ES-I3 (cell line): Measurements from ENCODE around the gene WWOX.

Experiments used
- H3K36me3 ChIP-seq: 2 replicates; pipeline ENCODE4 v1.6.1; 2013; ENCODE audit warnings: mild to moderate bottlenecking, low read length, control low read depth, moderate library complexity; ENCODE audit not compliant: insufficient read depth
- H3K4me1 ChIP-seq: 2 replicates; pipeline ENCODE4 v1.6.1; 2013; ENCODE audit warnings: mild to moderate bottlenecking, control low read depth, low read length; ENCODE audit not compliant: insufficient read depth
- H3K9ac ChIP-seq: 2 replicates; pipeline ENCODE4 v1.6.1; 2013; ENCODE audit warnings: low read depth, mild to moderate bottlenecking, low read length, moderate library complexity
- H3K9me3 ChIP-seq: 2 replicates; pipeline ENCODE4 v1.6.1; 2013; ENCODE audit warnings: mild to moderate bottlenecking, low read length, moderate library complexity; ENCODE audit not compliant: control insufficient read depth, insufficient read depth

Gene WWOX

GRCh38 chr16:78365366-78365765 lies 265.9 kb downstream of the WWOX start:
- H3K36me3 ChIP-seq: no peaks in the 10 kb centered on the region
- H3K9ac ChIP-seq: no peak overlapping the region
- no peaks in the 10 kb centered on the region for H3K4me1 ChIP-seq
- no peaks in the 10 kb centered on the region for H3K9me3 ChIP-seq

DNA sequence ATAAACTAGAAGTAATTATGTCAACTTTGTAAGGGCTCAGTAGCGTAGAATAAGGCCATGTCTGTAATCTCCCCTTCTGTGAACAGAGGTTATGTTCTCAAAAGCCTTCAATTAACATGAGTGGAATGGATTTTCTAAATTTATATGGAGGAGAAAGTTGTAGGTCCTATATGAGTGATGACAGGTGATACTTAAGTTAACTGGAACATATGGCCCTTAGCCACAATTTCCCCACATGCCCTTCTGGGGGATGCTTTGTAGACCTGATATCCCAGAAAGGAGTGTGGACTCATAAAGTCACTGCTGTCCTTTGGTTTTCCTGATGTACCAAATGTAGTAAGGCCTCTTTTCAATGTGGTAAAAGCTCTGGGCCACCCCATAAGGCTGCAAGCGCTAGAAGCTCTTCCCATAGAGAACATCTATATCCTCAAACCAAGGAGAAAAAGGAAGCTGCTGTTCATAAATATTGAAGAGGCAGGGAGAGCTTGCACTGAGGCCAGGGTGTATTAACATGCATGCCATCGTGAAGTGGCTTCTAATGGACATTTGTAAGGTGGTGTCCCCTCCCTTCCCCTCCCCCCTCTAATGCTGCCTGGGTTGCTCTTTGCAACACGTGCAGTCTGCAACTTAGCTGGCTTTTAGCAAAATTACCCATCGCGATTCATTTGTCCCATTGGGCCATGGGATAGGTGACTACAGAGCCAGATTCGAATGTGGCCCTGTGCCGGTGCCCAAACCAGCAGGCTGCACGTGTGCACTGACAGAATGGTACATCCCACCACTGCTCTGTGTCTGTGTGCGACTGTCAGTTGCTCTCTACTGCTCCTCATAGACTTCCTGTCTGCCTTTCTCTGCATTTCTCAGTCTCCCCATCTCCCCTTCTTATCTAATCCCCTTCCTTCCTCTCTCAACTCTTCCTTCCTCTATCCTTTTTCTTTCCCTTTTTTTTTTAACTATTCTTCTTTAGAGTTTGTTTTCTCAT lies 269.0 kb downstream of the WWOX start:
- Histone ChIP-seq H3K4me1 (peaks cover 9% of the 10 kb centered on the region), H3K36me3 (no peaks in the 10 kb centered on the region), H3K9ac (no peak overlapping the region), H3K9me3 (no peaks in the 10 kb centered on the region)

DNA sequence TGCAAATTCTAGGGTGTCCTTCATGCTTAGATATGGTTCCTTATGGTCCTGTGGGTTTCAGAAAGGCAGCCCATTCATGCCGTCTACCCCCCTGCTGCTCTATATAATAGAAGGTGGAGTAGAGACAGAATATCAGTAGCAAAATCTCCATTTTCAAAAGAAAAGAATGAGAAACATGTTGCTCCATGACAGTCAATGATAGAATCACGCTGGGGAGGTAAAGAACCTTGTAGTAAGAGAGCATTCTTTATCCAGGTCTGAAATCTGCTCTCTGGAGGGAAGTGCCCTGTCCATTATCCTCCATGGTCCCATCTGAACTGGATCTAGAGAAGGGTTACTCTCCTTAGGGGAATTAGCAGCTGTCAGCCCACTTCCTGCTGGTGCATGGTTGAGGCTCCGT lies 272.8 kb downstream of the WWOX start:
- H3K36me3 ChIP-seq: no peaks in the 10 kb centered on the region
- no peaks in the 10 kb centered on the region for H3K9me3 ChIP-seq
- H3K4me1 ChIP-seq: peaks cover 9% of the 10 kb centered on the region
- no peak overlapping the region for H3K9ac ChIP-seq

DNA sequence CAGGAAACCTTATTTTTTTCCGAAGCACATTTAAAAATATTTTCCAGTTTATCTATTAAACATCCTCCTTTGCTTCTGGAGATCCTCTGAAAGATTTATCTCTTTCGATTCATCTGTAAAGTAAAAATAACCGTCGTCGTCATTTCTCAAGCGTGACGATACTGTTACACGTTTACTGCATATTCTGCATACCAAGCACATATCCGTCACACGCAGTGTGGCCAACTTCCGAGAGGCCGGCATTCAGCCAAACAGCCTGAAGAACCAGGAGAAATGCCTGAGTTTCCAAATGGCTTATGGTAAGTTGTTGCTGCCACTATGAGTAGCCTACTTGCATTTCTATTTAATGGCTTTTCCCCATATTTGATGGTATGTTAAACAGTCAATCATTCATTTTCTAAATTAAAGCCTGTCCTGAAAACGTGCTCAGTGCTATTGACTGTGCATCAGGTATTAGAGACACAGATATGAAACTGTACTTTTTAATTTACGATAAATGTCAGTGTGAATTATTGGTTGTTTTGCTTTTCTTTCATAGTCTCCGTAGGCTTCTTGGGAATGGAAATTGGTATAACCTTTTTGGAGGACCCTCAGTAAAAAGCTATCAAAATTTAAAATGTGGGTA lies 275.7 kb downstream of the WWOX start:
- Histone ChIP-seq H3K36me3 (no peaks in the 10 kb centered on the region), H3K4me1 (peaks cover 9% of the 10 kb centered on the region), H3K9me3 (no peaks in the 10 kb centered on the region), H3K9ac (no peak overlapping the region)

GRCh38 chr16:78376452-78376851 lies 277.0 kb downstream of the WWOX start:
- peaks cover 9% of the 10 kb centered on the region for H3K4me1 ChIP-seq
- no peaks in the 10 kb centered on the region for H3K36me3 ChIP-seq
- H3K9ac ChIP-seq: no peak overlapping the region
- no peaks in the 10 kb centered on the region for H3K9me3 ChIP-seq

GRCh38 chr16:78377312-78377711 lies 277.9 kb downstream of the WWOX start:
- Histone ChIP-seq H3K36me3 (no peaks in the 10 kb centered on the region), H3K9ac (no peak overlapping the region), H3K9me3 (no peaks in the 10 kb centered on the region), H3K4me1 (peaks cover 4% of the 10 kb centered on the region; the same call in 1 of the 2 replicates)

GRCh38 chr16:78381060-78381459 lies 281.6 kb downstream of the WWOX start:
- H3K4me1 ChIP-seq: no peaks in the 10 kb centered on the region
- H3K36me3 ChIP-seq: no peaks in the 10 kb centered on the region
- H3K9me3 ChIP-seq: no peaks in the 10 kb centered on the region
- H3K9ac ChIP-seq: no peak overlapping the region

GRCh38 chr16:78383118-78383517 lies 283.7 kb downstream of the WWOX start:
- H3K9me3 ChIP-seq: no peaks in the 10 kb centered on the region
- H3K36me3 ChIP-seq: no peaks in the 10 kb centered on the region
- H3K4me1 ChIP-seq: no peaks in the 10 kb centered on the region
- H3K9ac ChIP-seq: no peak overlapping the region

DNA sequence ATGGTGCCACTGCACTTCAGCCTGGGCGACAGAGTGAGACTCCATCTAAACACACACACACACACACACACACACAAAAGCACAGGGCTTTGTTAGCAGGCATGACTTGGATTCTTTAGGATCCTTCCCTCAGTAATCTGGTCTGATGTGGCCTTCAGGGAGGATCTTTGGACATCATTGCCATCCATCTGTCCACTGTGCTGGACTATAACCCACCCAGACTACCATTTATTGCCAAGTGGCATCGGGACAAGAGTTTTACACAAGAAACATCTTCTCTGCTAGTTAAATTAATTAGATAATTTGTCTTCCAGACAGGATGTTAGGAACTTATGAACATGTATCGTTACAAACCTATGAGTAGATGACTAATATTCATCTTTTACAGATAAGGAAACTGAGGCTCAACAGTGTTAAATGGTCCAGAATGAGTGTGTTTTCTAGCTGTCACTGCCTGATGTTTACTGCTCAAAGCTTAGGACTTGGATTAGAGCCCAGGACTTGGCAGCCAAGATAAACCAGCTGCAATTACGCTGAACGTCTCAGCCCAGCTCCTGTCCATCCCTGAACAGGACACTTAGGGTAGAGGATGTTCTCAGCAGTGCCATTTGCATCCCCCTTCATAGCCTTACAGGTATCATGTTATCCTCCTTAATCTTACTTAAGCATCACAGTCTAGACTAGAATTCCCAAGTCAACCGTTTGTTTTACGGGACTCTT lies 285.8 kb downstream of the WWOX start:
- Histone ChIP-seq H3K9me3 (no peaks in the 10 kb centered on the region), H3K4me1 (no peaks in the 10 kb centered on the region), H3K36me3 (no peaks in the 10 kb centered on the region), H3K9ac (no peak overlapping the region)

DNA sequence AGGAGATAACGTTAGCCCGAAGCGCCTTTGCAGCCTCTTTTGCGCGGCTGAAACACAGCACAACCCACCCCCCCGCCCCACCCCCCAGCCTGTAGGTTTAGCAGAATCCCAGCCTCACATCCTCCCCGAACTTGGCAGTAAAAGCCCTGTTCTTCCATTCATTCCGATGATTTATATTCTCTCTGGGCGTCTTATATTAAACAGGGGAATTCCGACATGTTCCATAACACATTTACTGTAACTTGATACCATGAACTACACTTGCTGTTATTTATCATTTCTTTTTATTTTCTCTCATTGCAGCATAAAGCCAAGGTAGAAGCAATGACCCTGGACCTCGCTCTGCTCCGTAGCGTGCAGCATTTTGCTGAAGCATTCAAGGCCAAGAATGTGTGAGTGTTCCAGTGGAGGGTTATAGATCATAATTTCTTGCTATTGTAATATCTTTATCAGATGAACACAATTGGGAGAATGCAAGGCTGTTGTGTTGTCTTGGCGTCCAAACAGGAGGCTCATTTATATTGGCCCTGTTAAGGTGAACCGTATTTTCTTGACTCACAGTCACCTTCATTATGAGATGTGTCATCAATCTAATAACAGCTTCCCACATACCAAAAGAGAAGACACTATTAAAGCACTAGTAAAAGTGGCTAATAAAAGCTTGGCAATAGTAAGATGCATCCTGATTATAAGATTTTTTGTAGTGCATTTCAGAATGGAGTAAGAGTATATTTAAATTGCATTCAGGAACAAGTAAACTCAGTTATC lies 287.3 kb downstream of the WWOX start:
- H3K36me3 ChIP-seq: no peaks in the 10 kb centered on the region
- H3K9me3 ChIP-seq: no peaks in the 10 kb centered on the region
- H3K9ac ChIP-seq: no peak overlapping the region
- H3K4me1 ChIP-seq: no peaks in the 10 kb centered on the region

GRCh38 chr16:78389009-78389498 lies 289.6 kb downstream of the WWOX start:
- no peak overlapping the region for H3K9ac ChIP-seq

DNA sequence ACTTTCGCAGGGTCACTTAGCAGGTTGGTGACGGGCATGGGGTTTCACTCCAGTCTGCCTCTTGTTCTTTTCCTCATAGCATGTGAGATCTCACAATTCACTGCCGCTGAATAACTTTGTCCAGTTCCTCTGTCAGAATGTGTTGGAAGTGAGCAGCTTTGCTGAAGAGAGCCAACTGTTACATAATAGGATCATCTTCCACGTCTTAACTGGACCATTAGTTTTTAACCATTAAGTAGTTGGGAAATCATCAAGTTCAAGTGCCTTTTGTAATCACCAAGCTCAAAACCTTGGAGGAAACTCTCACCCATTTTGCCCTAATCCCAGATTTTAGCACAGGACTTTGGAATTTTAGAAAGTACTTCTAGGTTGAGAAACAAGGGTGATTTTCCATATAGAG lies 290.6 kb downstream of the WWOX start:
- Histone ChIP-seq H3K9me3 (peaks cover 14% of the 10 kb centered on the region), H3K9ac (no peak overlapping the region), H3K36me3 (no peaks in the 10 kb centered on the region), H3K4me1 (no peaks in the 10 kb centered on the region)

More at GRCh38 chr16:78389009-78389498, 289.6 kb downstream of the WWOX start:
- Histone ChIP-seq H3K9me3 (peaks cover 14% of the 10 kb centered on the region), H3K36me3 (no peaks in the 10 kb centered on the region), H3K4me1 (no peaks in the 10 kb centered on the region)

DNA sequence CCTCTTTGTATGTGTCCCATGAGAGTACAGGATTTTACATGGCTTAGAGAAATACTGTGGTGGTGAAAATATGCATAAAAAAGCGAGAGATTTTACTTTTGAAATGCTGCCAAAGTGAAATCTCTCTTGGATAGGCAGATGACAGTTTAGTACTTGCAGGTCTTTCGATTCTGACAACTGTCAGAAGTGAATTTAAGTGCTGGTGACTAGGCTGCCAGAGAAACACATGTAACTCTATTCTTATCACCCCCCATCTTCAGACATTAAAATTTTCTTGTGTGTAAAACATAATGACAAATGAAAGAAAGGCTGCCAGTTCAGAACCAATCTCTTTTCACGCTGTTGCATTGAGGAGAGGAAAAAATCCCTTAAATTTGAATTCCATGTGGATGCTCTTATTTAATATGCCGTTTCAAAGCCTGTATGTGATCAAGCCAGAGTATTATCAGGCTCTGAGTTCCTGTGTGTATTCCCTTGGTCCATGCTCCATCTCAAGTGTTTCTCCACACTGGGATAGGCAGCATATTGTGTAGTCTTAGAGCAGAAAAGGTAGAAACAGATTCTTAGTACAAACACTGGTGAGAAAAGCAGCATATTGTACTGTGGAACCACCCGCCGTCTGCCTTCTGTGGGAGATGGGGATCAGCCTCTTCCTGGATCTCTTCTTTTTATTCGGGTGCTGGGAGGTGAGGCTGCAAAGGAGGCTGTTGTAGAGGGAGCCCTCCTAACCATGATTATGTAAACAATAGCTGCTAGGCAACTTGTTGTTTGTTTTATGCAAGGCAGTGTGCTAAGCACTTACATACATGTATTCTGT lies 291.3 kb downstream of the WWOX start:
- no peaks in the 10 kb centered on the region for H3K4me1 ChIP-seq
- no peak overlapping the region for H3K9ac ChIP-seq
- H3K36me3 ChIP-seq: no peaks in the 10 kb centered on the region
- peaks cover 14% of the 10 kb centered on the region for H3K9me3 ChIP-seq
